Upper lobe of left lung (tissue), 4 donors: ENCODE results near the gene PRKACA.

Source experiments
- CTCF ChIP-seq, 6 experiments: fragments of 450-650 bp in 4 of 6; fragments of 200-600 bp in 2 of 6; sonication (generic) in 2 of 6; IDR thresholded peaks; one replicate each; pipeline ENCODE4 v1.5.1; 2016 to 2019; ENCODE audit warnings: antibody characterized with exemption in 6 of 6
- EP300 ChIP-seq, 4 donors: sonication (generic); formaldehyde crosslinking; IDR thresholded peaks; one replicate each; pipeline ENCODE4 v1.5.1; 2017; ENCODE audit warnings: antibody characterized with exemption in 4 of 4, control low read depth in 2 of 4
- POLR2A ChIP-seq, 4 donors: fragments of 450-650 bp; IDR thresholded peaks; one replicate each; pipeline ENCODE4 v1.5.1; 2016 to 2017; ENCODE audit warnings: antibody characterized with exemption in 4 of 4, mild to moderate bottlenecking in 2 of 4
- POLR2AphosphoS5 ChIP-seq, 2 donors: sonication (generic); formaldehyde crosslinking; IDR thresholded peaks; one replicate each; pipeline ENCODE4 v1.5.1; 2017; ENCODE audit warnings: antibody characterized with exemption in 2 of 2

GRCh38 chr19:14091813-14092462 is 25.6 kb downstream of the PRKACA start:
- TF ChIP-seq CTCF (IDR thresholded peaks at IDR 0.05) (no peak), POLR2A (IDR thresholded peaks at IDR 0.05) (no peak), EP300 (IDR thresholded peaks at IDR 0.05) (no peak), POLR2AphosphoS5 (IDR thresholded peaks at IDR 0.05) (no peak)
